Measurements from ENCODE around the gene ARRDC2.

GRCh38 chr19:17967257-17968051, 40.5 kb upstream of the ARRDC2 start:
- no peak for TF ChIP-seq RAD21 (IDR thresholded peaks at IDR 0.05; ENCODE audit: low read depth)
- no peak for TF ChIP-seq CREB1 (IDR thresholded peaks at IDR 0.05; ENCODE audit: low read depth)
- TF ChIP-seq TCF12 (IDR thresholded peaks at IDR 0.05; ENCODE audit: low read depth), result no peak
- TF ChIP-seq REST (IDR thresholded peaks at IDR 0.05; ENCODE audit: low read depth), result no peak
- no peak for TF ChIP-seq USF1 (IDR thresholded peaks at IDR 0.05)
- no peak for TF ChIP-seq TEAD4 (IDR thresholded peaks at IDR 0.05)

Data from Ishikawa (cell line).